Esophagus squamous epithelium (tissue), 5 donors: Measurements from ENCODE around the gene EFCAB6. TPM values are rescaled to one million over a fixed set of nuclear protein-coding genes. Genes with fewer than 3 reads are reported as not detected.

ENCODE experiments used
- DNase-seq: peaks from one replicate; lab custom pipeline; 2025; lab: John Stamatoyannopoulos, UW
- H3K27ac ChIP-seq, 4 donors: fragments of 200-600 bp; sonication (generic); one replicate each; pipeline ENCODE4 v1.5.1; 2016 to 2019; ENCODE audit warnings: mild to moderate bottlenecking in 1 of 4
- H3K27me3 ChIP-seq, 4 donors: fragments of 200-600 bp; sonication (generic); 1 replicate in 3 of 4; 2 replicates in 1 of 4; pipeline versions ENCODE4 v1.5.1 to v1.6.0; 2017 to 2021; ENCODE audit warnings: antibody characterized with exemption in 1 of 4
- H3K36me3 ChIP-seq, 3 donors: fragments of 200-600 bp; sonication (generic); one replicate each; pipeline ENCODE4 v1.5.1; 2016 to 2019
- H3K4me1 ChIP-seq, 3 donors: fragments of 200-600 bp; sonication (generic); one replicate each; pipeline ENCODE4 v1.5.1; 2017 to 2019
- H3K4me3 ChIP-seq, 4 donors: fragments of 200-600 bp; sonication (generic); 1 replicate in 3 of 4; 2 replicates in 1 of 4; pipeline ENCODE4 v1.5.1; 2016 to 2019; ENCODE audit warnings: mild to moderate bottlenecking in 2 of 4, moderate library complexity in 1 of 4
- H3K9me3 ChIP-seq, 3 donors: fragments of 200-600 bp; sonication (generic); one replicate each; pipeline ENCODE4 v1.5.1; 2016 to 2019
- POLR2A ChIP-seq, 4 donors: fragments of 450-650 bp; IDR thresholded peaks; one replicate each; pipeline ENCODE4 v1.6.1; 2017; ENCODE audit warnings: antibody characterized with exemption in 4 of 4, mild to moderate bottlenecking in 4 of 4, moderate library complexity in 3 of 4
- WGBS, 2 donors: methylation state at CpG; one replicate each; pipeline ENCODE4 v1.1.5; 2018; 5-methylcytosine and 5-hydroxymethylcytosine counted together
- intact Hi-C: fragments of 100-400 bp; cut with DNase I; formaldehyde crosslinking; loops from one replicate; pipeline ENCODE4 v1.15.0; 2022
- total RNA-seq, 4 donors: library from RNA; depleted of rRNA; stranded (reverse); fragments of >200 nt; gene quantifications; one replicate each; pipeline ENCODE4 v1.1.0, GENCODE V29; 2016
- TF ChIP-seq, protein P1 (sequence below), 6 experiments: fragments of 450-650 bp in 4 of 6; fragments of 200-600 bp in 2 of 6; sonication (generic) in 2 of 6; IDR thresholded peaks; one replicate each; pipeline ENCODE4 v1.5.1; 2016 to 2019; ENCODE audit warnings: antibody characterized with exemption in 6 of 6, mild to moderate bottlenecking in 4 of 6, moderate library complexity in 4 of 6
- donor health status: DM: yes; HTN: yes; CAD: no.

Gene EFCAB6
- total RNA-seq, 4 donors from 2014 or later, result 0.22 to 1.5 (median 0.90) TPM

DNA sequence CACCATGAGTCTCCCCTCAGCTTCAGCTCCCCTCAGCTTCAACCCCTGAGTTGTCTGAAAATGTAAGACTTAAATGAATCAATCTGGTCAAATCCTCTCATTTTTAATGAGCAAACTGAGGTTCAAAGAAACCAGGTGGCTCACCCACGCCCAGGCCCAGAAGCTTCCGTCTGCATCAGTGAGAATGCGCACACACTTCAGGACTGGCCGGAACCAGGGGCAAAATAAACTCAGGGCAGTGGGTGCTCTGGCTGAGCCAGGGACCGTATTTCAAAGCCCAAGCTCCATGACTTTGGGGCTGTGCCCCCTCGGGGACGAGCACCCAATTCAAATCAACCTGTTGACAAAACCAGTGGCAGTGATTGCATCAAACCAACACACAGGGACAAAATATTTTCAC lies 47.1 kb upstream of the EFCAB6 start:
- TF ChIP-seq, protein P1, sequence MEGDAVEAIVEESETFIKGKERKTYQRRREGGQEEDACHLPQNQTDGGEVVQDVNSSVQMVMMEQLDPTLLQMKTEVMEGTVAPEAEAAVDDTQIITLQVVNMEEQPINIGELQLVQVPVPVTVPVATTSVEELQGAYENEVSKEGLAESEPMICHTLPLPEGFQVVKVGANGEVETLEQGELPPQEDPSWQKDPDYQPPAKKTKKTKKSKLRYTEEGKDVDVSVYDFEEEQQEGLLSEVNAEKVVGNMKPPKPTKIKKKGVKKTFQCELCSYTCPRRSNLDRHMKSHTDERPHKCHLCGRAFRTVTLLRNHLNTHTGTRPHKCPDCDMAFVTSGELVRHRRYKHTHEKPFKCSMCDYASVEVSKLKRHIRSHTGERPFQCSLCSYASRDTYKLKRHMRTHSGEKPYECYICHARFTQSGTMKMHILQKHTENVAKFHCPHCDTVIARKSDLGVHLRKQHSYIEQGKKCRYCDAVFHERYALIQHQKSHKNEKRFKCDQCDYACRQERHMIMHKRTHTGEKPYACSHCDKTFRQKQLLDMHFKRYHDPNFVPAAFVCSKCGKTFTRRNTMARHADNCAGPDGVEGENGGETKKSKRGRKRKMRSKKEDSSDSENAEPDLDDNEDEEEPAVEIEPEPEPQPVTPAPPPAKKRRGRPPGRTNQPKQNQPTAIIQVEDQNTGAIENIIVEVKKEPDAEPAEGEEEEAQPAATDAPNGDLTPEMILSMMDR (IDR thresholded peaks at IDR 0.05), result no peak
- TF ChIP-seq POLR2A (IDR thresholded peaks at IDR 0.05), result no peak
- Histone ChIP-seq H3K4me1 (peaks cover 0 to 10% (median 7%) of the 10 kb centered on the region in 3 donors), H3K4me3 (no peak overlapping the region), H3K27ac (no peak overlapping the region), H3K27me3 (peaks cover 0 to 86% (median 4%) of the 10 kb centered on the region in 4 donors), H3K36me3 (no peaks in the 10 kb centered on the region), H3K9me3 (peaks cover 0 to 4% (median 0%) of the 10 kb centered on the region in 3 donors)
- WGBS, 2 donors, result 78 to 92% methylated on average over 4 to 6 of the region's 7 CpGs
- no peak for DNase-seq
- intact Hi-C loops, result no loop called here

DNA sequence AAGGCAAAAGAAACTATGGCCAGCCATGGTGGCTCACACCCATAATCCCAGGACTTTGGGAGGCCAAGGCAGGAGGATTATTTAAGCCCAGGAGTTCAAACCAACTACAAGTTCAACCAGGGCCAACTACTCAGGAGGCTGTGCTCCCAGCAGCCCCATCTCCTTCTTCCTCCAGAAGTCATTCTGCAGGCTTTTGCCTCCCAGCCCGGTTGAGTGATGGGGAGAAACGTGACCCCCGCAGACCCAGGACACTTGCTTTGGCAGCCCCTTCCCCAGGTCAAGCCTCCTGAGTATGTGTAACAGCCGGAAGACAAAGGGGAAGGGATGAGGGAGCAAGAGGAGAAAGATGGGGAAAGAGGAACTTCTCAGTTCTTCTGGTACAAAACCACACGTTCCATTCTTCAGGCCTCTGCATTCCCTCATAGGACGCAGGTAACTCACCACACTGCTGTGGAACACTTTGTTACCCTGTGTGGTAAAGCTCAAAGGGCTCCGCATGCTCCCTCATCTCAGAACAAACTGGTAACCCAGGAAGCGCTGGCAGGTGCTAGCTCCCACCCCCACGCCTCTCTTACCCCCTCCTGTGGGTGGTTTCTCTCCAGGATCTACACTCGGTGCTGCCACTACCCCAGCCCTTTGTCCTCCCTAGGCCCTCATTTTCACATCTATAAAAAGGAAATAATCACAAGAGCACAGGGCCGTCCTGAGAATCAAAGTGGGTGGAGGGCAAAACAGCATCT lies 46.2 kb upstream of the EFCAB6 start:
- H3K36me3 ChIP-seq, result no peaks in the 10 kb centered on the region
- no peak overlapping the region for H3K27ac ChIP-seq
- DNase-seq, result no peak
- peaks cover 0 to 10% (median 7%) of the 10 kb centered on the region in 3 donors for H3K4me1 ChIP-seq
- peaks cover 0 to 86% (median 4%) of the 10 kb centered on the region in 4 donors for H3K27me3 ChIP-seq
- peaks cover 0 to 4% (median 0%) of the 10 kb centered on the region in 3 donors for H3K9me3 ChIP-seq
- intact Hi-C loops, result no loop called here
- no peak overlapping the region for H3K4me3 ChIP-seq
- 54 to 63% methylated on average over 11 of the region's 11 CpGs for WGBS, 2 donors
- TF ChIP-seq, protein P1 (IDR thresholded peaks at IDR 0.05), result no peak
- TF ChIP-seq POLR2A (IDR thresholded peaks at IDR 0.05), result no peak

GRCh38 chr22:43857367-43857766 lies 45.3 kb upstream of the EFCAB6 start:
- H3K27ac ChIP-seq, result no peak overlapping the region
- TF ChIP-seq POLR2A (IDR thresholded peaks at IDR 0.05), result no peak
- TF ChIP-seq, protein P1 (IDR thresholded peaks at IDR 0.05), result no peak

GRCh38 chr22:43855431-43855830 lies 43.3 kb upstream of the EFCAB6 start:
- TF ChIP-seq, protein P1 (IDR thresholded peaks at IDR 0.05), result no peak
- no peak for TF ChIP-seq POLR2A (IDR thresholded peaks at IDR 0.05)
- Histone ChIP-seq H3K9me3 (peaks cover 0 to 4% (median 0%) of the 10 kb centered on the region in 3 donors), H3K27me3 (peaks cover 0 to 85% (median 0%) of the 10 kb centered on the region in 4 donors), H3K27ac (no peak overlapping the region), H3K4me1 (no peaks in the 10 kb centered on the region), H3K36me3 (no peaks in the 10 kb centered on the region), H3K4me3 (no peak overlapping the region)
- intact Hi-C loops, result no loop called here
- no peak for DNase-seq
- WGBS, 2 donors, result 75 to 89% methylated on average over 2 to 4 of the region's 4 CpGs

More at GRCh38 chr22:43857367-43857766, 45.3 kb upstream of the EFCAB6 start:
- peaks cover 0 to 7% (median 6%) of the 10 kb centered on the region in 3 donors for H3K4me1 ChIP-seq
- intact Hi-C loops, result no loop called here
- no peak for DNase-seq
- peaks cover 0 to 86% (median 4%) of the 10 kb centered on the region in 4 donors for H3K27me3 ChIP-seq
- H3K9me3 ChIP-seq, result peaks cover 0 to 4% (median 0%) of the 10 kb centered on the region in 3 donors
- H3K4me3 ChIP-seq, result no peak overlapping the region
- H3K36me3 ChIP-seq, result no peaks in the 10 kb centered on the region

GRCh38 chr22:43854786-43855271 lies 42.7 kb upstream of the EFCAB6 start:
- 94 to 100% methylated on average over 1 to 6 of the region's 13 CpGs for WGBS, 2 donors

More at GRCh38 chr22:43854786-43855271, 42.7 kb upstream of the EFCAB6 start:
- DNase-seq, result no peak
- Histone ChIP-seq H3K27me3 (peaks cover 0 to 85% (median 0%) of the 10 kb centered on the region in 4 donors), H3K27ac (no peak overlapping the region), H3K4me3 (no peak overlapping the region), H3K36me3 (no peaks in the 10 kb centered on the region), H3K9me3 (peaks cover 0 to 4% (median 0%) of the 10 kb centered on the region in 3 donors), H3K4me1 (no peaks in the 10 kb centered on the region)
- intact Hi-C loops, result no loop called here
- TF ChIP-seq, protein P1 (IDR thresholded peaks at IDR 0.05), result no peak
- TF ChIP-seq POLR2A (IDR thresholded peaks at IDR 0.05), result no peak
